ENCODE results near the gene KCNG2. TPM values are rescaled to one million over a fixed set of nuclear protein-coding genes. Genes with fewer than 3 reads are reported as not detected.

Gene KCNG2
- total and polyA plus RNA-seq, 4 donors: 0.23 to 1.1 TPM; not detected in 2

- Histone ChIP-seq H3K36me3 (ENCODE audit: control insufficient read depth in 1 of 2, insufficient read depth in 2 of 2, low read length in 1 of 2) (no peaks in the 10 kb centered on the region), H3K4me1 (ENCODE audit: control insufficient read depth in 1 of 2, insufficient read depth in 2 of 2, low read length in 2 of 2) (no peaks in the 10 kb centered on the region), H3K4me3 (ENCODE audit: low read length in 2 of 2) (no peak overlapping the region), H3K27ac (ENCODE audit: low read depth in 1 of 2, low read length in 2 of 2) (no peak overlapping the region), H3K27me3 (ENCODE audit: control insufficient read depth in 1 of 2, insufficient read depth in 2 of 2, low read length in 1 of 2) (no peaks in the 10 kb centered on the region), H3K9me3 (ENCODE audit: control insufficient read depth, low read length) (no peaks in the 10 kb centered on the region)
- peak; percentile 15 to 74 for DNase-seq
- intact Hi-C loops (cut with DNase I): no loop called here
- WGBS, 2 donors: 80 to 83% methylated on average over 17 of the region's 17 CpGs
- no peak for ATAC-seq (ENCODE audit: low FRiP score)
Observed at GRCh38 chr18:79781331-79781941, 16.3 kb upstream of the KCNG2 start.

DNA sequence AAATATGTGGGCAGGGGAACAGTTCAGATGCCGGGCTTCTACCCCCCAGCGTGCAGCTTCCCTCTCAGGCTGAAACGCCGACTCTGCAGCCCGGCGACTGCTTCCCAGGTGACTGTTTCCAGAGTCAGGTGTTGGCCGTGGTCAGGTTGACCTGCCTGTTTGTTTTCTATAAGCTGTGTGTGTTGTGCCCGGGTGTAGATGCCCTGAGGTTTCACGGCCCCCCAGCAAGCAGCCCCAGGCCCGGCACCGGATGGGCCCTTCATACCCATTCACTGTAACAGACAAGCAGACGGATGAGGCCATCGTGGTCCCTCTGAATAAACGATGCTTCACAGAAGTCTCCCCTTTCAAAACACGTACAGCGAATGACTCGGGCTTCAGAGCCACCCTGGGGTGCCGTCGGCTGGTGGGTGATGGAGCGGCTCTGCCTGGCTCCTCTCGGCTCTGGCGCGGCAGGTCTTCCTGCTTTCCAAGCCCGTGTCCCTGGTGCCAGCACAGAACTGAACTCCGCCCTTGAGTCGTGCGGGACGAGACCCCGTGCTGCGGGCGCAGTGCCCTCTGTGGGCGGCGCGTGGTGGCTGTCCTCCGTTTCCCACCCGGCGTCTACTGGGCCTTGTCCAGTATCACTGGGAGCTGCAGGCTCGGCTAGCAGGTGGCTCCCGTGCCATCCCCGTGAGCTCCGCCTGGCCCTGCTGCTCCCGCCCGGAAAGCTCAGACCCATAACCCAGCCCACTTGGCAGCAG is 15.0 kb upstream of the KCNG2 start:
- H3K4me1 ChIP-seq (ENCODE audit: control insufficient read depth in 1 of 2, insufficient read depth in 2 of 2, low read length in 2 of 2): no peaks in the 10 kb centered on the region
- no peaks in the 10 kb centered on the region for H3K27me3 ChIP-seq (ENCODE audit: control insufficient read depth in 1 of 2, insufficient read depth in 2 of 2, low read length in 1 of 2)
- no peak overlapping the region for H3K4me3 ChIP-seq (ENCODE audit: low read length in 2 of 2)
- no peaks in the 10 kb centered on the region for H3K36me3 ChIP-seq (ENCODE audit: control insufficient read depth in 1 of 2, insufficient read depth in 2 of 2, low read length in 1 of 2)
- H3K27ac ChIP-seq (ENCODE audit: low read depth in 1 of 2, low read length in 2 of 2): no peak overlapping the region
- H3K9me3 ChIP-seq (ENCODE audit: control insufficient read depth, low read length): no peaks in the 10 kb centered on the region
- ATAC-seq (ENCODE audit: low FRiP score): no peak
- intact Hi-C loops (cut with DNase I): no loop called here
- 85 to 87% methylated on average over 43 of the region's 43 CpGs for WGBS, 2 donors
- DNase-seq: peak; percentile 40 to 64

GRCh38 chr18:79784071-79784913 is 13.4 kb upstream of the KCNG2 start:
- Histone ChIP-seq H3K36me3 (ENCODE audit: control insufficient read depth in 1 of 2, insufficient read depth in 2 of 2, low read length in 1 of 2) (no peaks in the 10 kb centered on the region), H3K4me3 (ENCODE audit: low read length in 2 of 2) (no peak overlapping the region), H3K4me1 (ENCODE audit: control insufficient read depth in 1 of 2, insufficient read depth in 2 of 2, low read length in 2 of 2) (no peaks in the 10 kb centered on the region), H3K27ac (ENCODE audit: low read depth in 1 of 2, low read length in 2 of 2) (no peak overlapping the region), H3K27me3 (ENCODE audit: control insufficient read depth in 1 of 2, insufficient read depth in 2 of 2, low read length in 1 of 2) (no peaks in the 10 kb centered on the region), H3K9me3 (ENCODE audit: control insufficient read depth, low read length) (no peaks in the 10 kb centered on the region)
- 80 to 82% methylated on average over 39 to 42 of the region's 42 CpGs for WGBS, 2 donors
- intact Hi-C loops (cut with DNase I): no loop called here
- ATAC-seq (ENCODE audit: low FRiP score) (no peak), DNase-seq (peak; percentile 33 to 63)

GRCh38 chr18:79784965-79785770 is 12.6 kb upstream of the KCNG2 start:
- peak; percentile 35 to 75 for DNase-seq
- Histone ChIP-seq H3K27ac (ENCODE audit: low read depth in 1 of 2, low read length in 2 of 2) (no peak overlapping the region), H3K4me3 (ENCODE audit: low read length in 2 of 2) (no peak overlapping the region), H3K27me3 (ENCODE audit: control insufficient read depth in 1 of 2, insufficient read depth in 2 of 2, low read length in 1 of 2) (no peaks in the 10 kb centered on the region), H3K9me3 (ENCODE audit: control insufficient read depth, low read length) (no peaks in the 10 kb centered on the region), H3K4me1 (ENCODE audit: control insufficient read depth in 1 of 2, insufficient read depth in 2 of 2, low read length in 2 of 2) (no peaks in the 10 kb centered on the region), H3K36me3 (ENCODE audit: control insufficient read depth in 1 of 2, insufficient read depth in 2 of 2, low read length in 1 of 2) (no peaks in the 10 kb centered on the region)
- ATAC-seq (ENCODE audit: low FRiP score): no peak
- WGBS, 2 donors: 28 to 47% methylated on average over 32 of the region's 32 CpGs
- intact Hi-C loops (cut with DNase I): no loop called here

- intact Hi-C loops (cut with DNase I): no loop called here
- no peaks in the 10 kb centered on the region for H3K27me3 ChIP-seq (ENCODE audit: control insufficient read depth in 1 of 2, insufficient read depth in 2 of 2, low read length in 1 of 2)
- no peaks in the 10 kb centered on the region for H3K4me1 ChIP-seq (ENCODE audit: control insufficient read depth in 1 of 2, insufficient read depth in 2 of 2, low read length in 2 of 2)
- no peak overlapping the region for H3K4me3 ChIP-seq (ENCODE audit: low read length in 2 of 2)
- 82 to 83% methylated on average over 10 to 12 of the region's 12 CpGs for WGBS, 2 donors
- no peaks in the 10 kb centered on the region for H3K36me3 ChIP-seq (ENCODE audit: control insufficient read depth in 1 of 2, insufficient read depth in 2 of 2, low read length in 1 of 2)
- no peaks in the 10 kb centered on the region for H3K9me3 ChIP-seq (ENCODE audit: control insufficient read depth, low read length)
- ATAC-seq (ENCODE audit: low FRiP score) (no peak), DNase-seq (peak; percentile 31 to 61)
- no peak overlapping the region for H3K27ac ChIP-seq (ENCODE audit: low read depth in 1 of 2, low read length in 2 of 2)
Observed at GRCh38 chr18:79785831-79786230, 11.9 kb upstream of the KCNG2 start.

DNA sequence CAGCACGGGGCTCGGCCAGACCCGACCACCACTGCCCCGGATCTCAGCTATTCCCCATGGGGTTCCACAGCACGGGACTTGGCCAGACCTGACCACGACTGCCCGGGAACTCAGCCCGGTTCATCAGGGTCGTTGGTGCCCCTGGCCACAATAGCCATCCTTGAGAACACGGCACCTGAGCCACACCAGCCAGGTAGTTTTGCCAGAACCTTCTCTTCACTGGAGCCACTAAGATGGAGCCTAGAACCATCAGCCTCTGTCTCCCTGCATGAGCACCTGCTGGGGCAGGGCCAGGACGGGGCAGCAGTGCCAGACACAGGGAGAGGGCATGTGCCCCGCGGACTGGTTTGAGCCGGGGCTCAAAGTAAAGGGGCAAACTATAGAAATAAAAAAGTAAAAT is 11.4 kb upstream of the KCNG2 start:
- intact Hi-C loops (cut with DNase I): no loop called here
- H3K27ac ChIP-seq (ENCODE audit: low read depth in 1 of 2, low read length in 2 of 2): no peak overlapping the region
- 86 to 89% methylated on average over 14 of the region's 14 CpGs for WGBS, 2 donors
- H3K27me3 ChIP-seq (ENCODE audit: control insufficient read depth in 1 of 2, insufficient read depth in 2 of 2, low read length in 1 of 2): no peaks in the 10 kb centered on the region
- H3K4me1 ChIP-seq (ENCODE audit: control insufficient read depth in 1 of 2, insufficient read depth in 2 of 2, low read length in 2 of 2): no peaks in the 10 kb centered on the region
- no peaks in the 10 kb centered on the region for H3K9me3 ChIP-seq (ENCODE audit: control insufficient read depth, low read length)
- DNase-seq (peak; percentile 28 to 66), ATAC-seq (ENCODE audit: low FRiP score) (no peak)
- H3K4me3 ChIP-seq (ENCODE audit: low read length in 2 of 2): no peak overlapping the region
- H3K36me3 ChIP-seq (ENCODE audit: control insufficient read depth in 1 of 2, insufficient read depth in 2 of 2, low read length in 1 of 2): no peaks in the 10 kb centered on the region

DNA sequence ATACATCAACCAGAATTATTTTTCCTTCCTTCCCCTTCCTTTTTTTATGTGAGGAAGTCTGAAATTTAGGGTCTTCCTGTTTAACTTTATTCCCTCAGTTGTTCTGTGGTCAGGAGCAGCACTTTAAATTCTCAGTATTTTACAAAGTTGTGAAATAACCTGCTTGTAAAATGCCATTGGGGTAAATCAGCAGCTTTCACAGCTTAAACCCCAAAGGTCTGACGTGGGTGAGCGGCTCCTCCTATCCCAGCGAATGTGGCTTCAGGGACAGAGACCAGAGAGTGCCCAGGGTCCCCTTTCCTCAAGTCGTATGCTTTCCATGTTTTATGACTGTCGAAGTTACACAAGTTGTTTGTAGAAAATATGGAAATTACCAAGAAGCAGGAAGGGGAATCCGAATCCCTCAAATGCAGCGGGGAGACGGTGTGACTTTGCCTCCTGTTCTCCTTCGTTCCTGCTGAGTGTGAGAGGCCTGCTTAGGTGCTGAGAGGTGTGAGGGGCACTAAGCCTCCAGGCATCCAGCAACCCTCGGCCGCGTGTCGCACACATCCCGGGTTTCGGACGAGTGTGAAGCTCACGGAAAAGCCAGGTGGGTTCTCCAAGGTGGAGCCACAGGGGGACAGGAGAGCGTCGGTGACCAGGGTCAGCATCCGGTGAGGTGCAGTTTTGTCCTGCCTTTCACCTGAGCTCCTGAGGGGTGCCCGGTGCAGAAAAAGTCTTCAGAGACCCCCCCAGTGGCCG is 10.8 kb upstream of the KCNG2 start:
- intact Hi-C loops (cut with DNase I): no loop called here
- Histone ChIP-seq H3K9me3 (ENCODE audit: control insufficient read depth, low read length) (no peaks in the 10 kb centered on the region), H3K4me3 (ENCODE audit: low read length in 2 of 2) (no peak overlapping the region), H3K27me3 (ENCODE audit: control insufficient read depth in 1 of 2, insufficient read depth in 2 of 2, low read length in 1 of 2) (no peaks in the 10 kb centered on the region), H3K27ac (ENCODE audit: low read depth in 1 of 2, low read length in 2 of 2) (no peak overlapping the region), H3K36me3 (ENCODE audit: control insufficient read depth in 1 of 2, insufficient read depth in 2 of 2, low read length in 1 of 2) (no peaks in the 10 kb centered on the region), H3K4me1 (ENCODE audit: control insufficient read depth in 1 of 2, insufficient read depth in 2 of 2, low read length in 2 of 2) (no peaks in the 10 kb centered on the region)
- DNase-seq (peak; percentile 10 to 42), ATAC-seq (ENCODE audit: low FRiP score) (no peak)
- 78 to 79% methylated on average over 22 of the region's 22 CpGs for WGBS, 2 donors

DNA sequence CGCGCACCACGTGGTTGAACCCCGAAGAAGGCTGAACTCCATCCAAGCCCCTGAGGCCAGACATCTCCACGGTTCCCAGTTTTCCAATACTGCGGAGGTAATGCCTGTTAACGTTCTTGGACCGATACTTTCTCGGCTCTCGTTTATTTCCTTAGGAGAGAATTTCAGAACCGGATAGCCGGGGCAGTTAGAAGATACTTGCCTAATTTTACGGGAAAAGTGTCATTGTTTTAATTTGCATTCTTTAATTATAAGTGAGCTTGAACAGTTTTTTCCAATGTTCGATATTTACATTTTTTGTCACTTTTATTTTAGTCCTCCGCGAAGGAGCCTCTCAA is 10.2 kb upstream of the KCNG2 start:
- H3K27me3 ChIP-seq (ENCODE audit: control insufficient read depth in 1 of 2, insufficient read depth in 2 of 2, low read length in 1 of 2): no peaks in the 10 kb centered on the region
- H3K36me3 ChIP-seq (ENCODE audit: control insufficient read depth in 1 of 2, insufficient read depth in 2 of 2, low read length in 1 of 2): no peaks in the 10 kb centered on the region
- intact Hi-C loops (cut with DNase I): no loop called here
- WGBS, 2 donors: 77 to 81% methylated on average over 16 of the region's 16 CpGs
- ATAC-seq (ENCODE audit: low FRiP score) (no peak), DNase-seq (no peak)
- no peak overlapping the region for H3K4me3 ChIP-seq (ENCODE audit: low read length in 2 of 2)
- no peaks in the 10 kb centered on the region for H3K4me1 ChIP-seq (ENCODE audit: control insufficient read depth in 1 of 2, insufficient read depth in 2 of 2, low read length in 2 of 2)
- H3K27ac ChIP-seq (ENCODE audit: low read depth in 1 of 2, low read length in 2 of 2): no peak overlapping the region
- H3K9me3 ChIP-seq (ENCODE audit: control insufficient read depth, low read length): no peaks in the 10 kb centered on the region

All from aorta (tissue), 5 donors.